ENCODE measurements around the gene COL6A2. TPM values are rescaled to one million over a fixed set of nuclear protein-coding genes. Genes with fewer than 3 reads are reported as not detected.

COL6A2 gene
- total and polyA plus RNA-seq, 2 of the 4 experiments (the other 2 are of a cell fraction), result 208 to 1,065 TPM

GRCh38 chr21:46130831-46131587, 33.1 kb downstream of the COL6A2 start:
- H4K20me1 ChIP-seq (ENCODE audit: insufficient read depth, low read length), result peaks cover 91% of the 10 kb centered on the region
- no peak overlapping the region for H2BK20ac ChIP-seq (ENCODE audit: low read depth, low read length)
- ATAC-seq (ENCODE audit: low read depth), result peak; percentile 2
- H3K9ac ChIP-seq (ENCODE audit: low read depth, low read length), result no peak overlapping the region
- H3K18ac ChIP-seq (ENCODE audit: low read depth, low read length), result no peak overlapping the region
- POLR2A ChIA-PET (ENCODE audit: unreplicated experiment), result no interaction called here
- H3K9me3 ChIP-seq (ENCODE audit: control insufficient read depth, insufficient read depth, low read length), result no peaks in the 10 kb centered on the region
- H3K56ac ChIP-seq (ENCODE audit: extremely low read depth, insufficient read depth, low read length), result no peak overlapping the region
- in situ Hi-C loops (cut with MboI; ENCODE audit: low sequenced_read_pairs), result no loop called here
- no peak overlapping the region for H3K27ac ChIP-seq (ENCODE audit: insufficient read depth, low read length)
- WGBS, 2 experiments (ENCODE audit: extremely low coverage in 2 of 2, insufficient read length in 1 of 2), result 79% methylated on average over 14 of the region's 22 CpGs; no CpG with 5 or more reads in 1 of the 2 experiments
- no peak overlapping the region for H2BK15ac ChIP-seq (ENCODE audit: low read depth, low read length)
- no peak overlapping the region for H3K23ac ChIP-seq (ENCODE audit: low read depth, low read length)
- peaks cover 6% of the 10 kb centered on the region; the same call in 1 of the 2 replicates for H3K9me1 ChIP-seq (ENCODE audit: insufficient read depth, low read length)
- peak overlapping the region; percentile 58 for H2AK9ac ChIP-seq (replicated peaks; ENCODE audit: low read depth, low read length, poor library complexity)
- no peak overlapping the region for H4K8ac ChIP-seq (ENCODE audit: low read depth in 2 of 2, low read length in 2 of 2)
- dilution Hi-C loops (cut with HindIII; ENCODE audit: low sequenced_read_pairs, unreplicated experiment), result no loop called here
- H3K4me3 ChIP-seq (ENCODE audit: insufficient read depth, low read depth, low read length), result no peak overlapping the region
- intact Hi-C loops (cut with micrococcal nuclease), result no loop called here
- H3K27me3 ChIP-seq (ENCODE audit: control insufficient read depth, insufficient read depth, low read length), result no peaks in the 10 kb centered on the region
- DNase-seq, result no peak
- no peak overlapping the region for H2AK5ac ChIP-seq (ENCODE audit: low read depth, low read length)
- no peak overlapping the region for H3K4ac ChIP-seq (ENCODE audit: low read depth, low read length)
- H2BK5ac ChIP-seq (ENCODE audit: low read depth, low read length, poor library complexity, severe bottlenecking), result no peak overlapping the region
- BruUV-seq (replicated peaks), result no TSS peak
- no peak overlapping the region for H3K14ac ChIP-seq (replicated peaks; ENCODE audit: low read depth, low read length)
- H3K36me3 ChIP-seq (ENCODE audit: control insufficient read depth, insufficient read depth, low read length), result peaks cover 60% of the 10 kb centered on the region
- no peaks in the 10 kb centered on the region for H3K4me1 ChIP-seq (ENCODE audit: control insufficient read depth, insufficient read depth, low read length)
- H4K5ac ChIP-seq (ENCODE audit: low read depth, low read length), result no peak overlapping the region
- no peak overlapping the region for H4K91ac ChIP-seq (ENCODE audit: insufficient read depth, low read depth, low read length)
- CTCF ChIA-PET, result interaction anchor here (0.5 kb wide), 1 partner anchor 70 kb away, joined by 5 read pairs; no protein-coding TSS in a partner anchor
- peaks cover 0 to 37% of the 10 kb centered on the region in 2 experiments; a peak in 3 of 4 replicates for H3K79me1 ChIP-seq (ENCODE audit: low read depth in 1 of 2, low read length in 2 of 2)
- H2BK120ac ChIP-seq (ENCODE audit: low read depth, low read length), result no peak overlapping the region
- peak overlapping the region; percentile 37 for H2AFZ ChIP-seq (replicated peaks; ENCODE audit: low read length, poor library complexity)
- no peak overlapping the region for H3K4me2 ChIP-seq (ENCODE audit: low read depth, low read length)
- TF ChIP-seq, protein P1, sequence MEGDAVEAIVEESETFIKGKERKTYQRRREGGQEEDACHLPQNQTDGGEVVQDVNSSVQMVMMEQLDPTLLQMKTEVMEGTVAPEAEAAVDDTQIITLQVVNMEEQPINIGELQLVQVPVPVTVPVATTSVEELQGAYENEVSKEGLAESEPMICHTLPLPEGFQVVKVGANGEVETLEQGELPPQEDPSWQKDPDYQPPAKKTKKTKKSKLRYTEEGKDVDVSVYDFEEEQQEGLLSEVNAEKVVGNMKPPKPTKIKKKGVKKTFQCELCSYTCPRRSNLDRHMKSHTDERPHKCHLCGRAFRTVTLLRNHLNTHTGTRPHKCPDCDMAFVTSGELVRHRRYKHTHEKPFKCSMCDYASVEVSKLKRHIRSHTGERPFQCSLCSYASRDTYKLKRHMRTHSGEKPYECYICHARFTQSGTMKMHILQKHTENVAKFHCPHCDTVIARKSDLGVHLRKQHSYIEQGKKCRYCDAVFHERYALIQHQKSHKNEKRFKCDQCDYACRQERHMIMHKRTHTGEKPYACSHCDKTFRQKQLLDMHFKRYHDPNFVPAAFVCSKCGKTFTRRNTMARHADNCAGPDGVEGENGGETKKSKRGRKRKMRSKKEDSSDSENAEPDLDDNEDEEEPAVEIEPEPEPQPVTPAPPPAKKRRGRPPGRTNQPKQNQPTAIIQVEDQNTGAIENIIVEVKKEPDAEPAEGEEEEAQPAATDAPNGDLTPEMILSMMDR (conservative IDR thresholded peaks at IDR 0.05; ENCODE audit: low read depth, low read length), result no peak
- no peak for TF ChIP-seq CEBPB (IDR thresholded peaks at IDR 0.05; ENCODE audit: low read depth, low read length)
- no peak for TF ChIP-seq NFE2L2 (IDR thresholded peaks at IDR 0.05; ENCODE audit: low read depth, low read length)
- TF ChIP-seq SMC3 (IDR thresholded peaks at IDR 0.05; ENCODE audit: low read depth, low read length), result no peak
- no peak for TF ChIP-seq RCOR1 (IDR thresholded peaks at IDR 0.05; ENCODE audit: insufficient replicate concordance, low read length)
- no peak for TF ChIP-seq MXI1 (IDR thresholded peaks at IDR 0.05; ENCODE audit: borderline replicate concordance, low read depth, low read length)
- no peak for TF ChIP-seq MAFK (IDR thresholded peaks at IDR 0.05; ENCODE audit: low read depth, low read length)
- TF ChIP-seq, protein P2, sequence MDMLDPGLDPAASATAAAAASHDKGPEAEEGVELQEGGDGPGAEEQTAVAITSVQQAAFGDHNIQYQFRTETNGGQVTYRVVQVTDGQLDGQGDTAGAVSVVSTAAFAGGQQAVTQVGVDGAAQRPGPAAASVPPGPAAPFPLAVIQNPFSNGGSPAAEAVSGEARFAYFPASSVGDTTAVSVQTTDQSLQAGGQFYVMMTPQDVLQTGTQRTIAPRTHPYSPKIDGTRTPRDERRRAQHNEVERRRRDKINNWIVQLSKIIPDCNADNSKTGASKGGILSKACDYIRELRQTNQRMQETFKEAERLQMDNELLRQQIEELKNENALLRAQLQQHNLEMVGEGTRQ (IDR thresholded peaks at IDR 0.05; ENCODE audit: low read depth, low read length), result no peak
- no peak for TF ChIP-seq CHD1 (IDR thresholded peaks at IDR 0.05; ENCODE audit: low read depth, low read length)
- no peak for TF ChIP-seq BHLHE40 (IDR thresholded peaks at IDR 0.05; ENCODE audit: low read depth, low read length)
- no peak for TF ChIP-seq MAZ (IDR thresholded peaks at IDR 0.05; ENCODE audit: borderline replicate concordance, low read depth, low read length)
- no peak for TF ChIP-seq RAD21 (IDR thresholded peaks at IDR 0.05; ENCODE audit: low read length)
- no peak for TF ChIP-seq POLR2A (IDR thresholded peaks at IDR 0.05; ENCODE audit: low read depth, low read length)
- no peak for TF ChIP-seq FOS (IDR thresholded peaks at IDR 0.05; ENCODE audit: low read depth, low read length)
- no peak for TF ChIP-seq RFX5 (IDR thresholded peaks at IDR 0.05; ENCODE audit: low read depth, low read length)
